GM12873 (cell line): ENCODE measurements around the gene OGDH.

ENCODE experiments used
- TF ChIP-seq, protein P1 (sequence below): IDR thresholded peaks from 2 replicates; pipeline ENCODE4 v1.5.1; 2012; ENCODE audit warnings: low read depth, mild to moderate bottlenecking, moderate library complexity, low read length, control low read depth; ENCODE audit not compliant: insufficient read depth; ENCODE audit errors: missing control alignments

The OGDH gene

DNA sequence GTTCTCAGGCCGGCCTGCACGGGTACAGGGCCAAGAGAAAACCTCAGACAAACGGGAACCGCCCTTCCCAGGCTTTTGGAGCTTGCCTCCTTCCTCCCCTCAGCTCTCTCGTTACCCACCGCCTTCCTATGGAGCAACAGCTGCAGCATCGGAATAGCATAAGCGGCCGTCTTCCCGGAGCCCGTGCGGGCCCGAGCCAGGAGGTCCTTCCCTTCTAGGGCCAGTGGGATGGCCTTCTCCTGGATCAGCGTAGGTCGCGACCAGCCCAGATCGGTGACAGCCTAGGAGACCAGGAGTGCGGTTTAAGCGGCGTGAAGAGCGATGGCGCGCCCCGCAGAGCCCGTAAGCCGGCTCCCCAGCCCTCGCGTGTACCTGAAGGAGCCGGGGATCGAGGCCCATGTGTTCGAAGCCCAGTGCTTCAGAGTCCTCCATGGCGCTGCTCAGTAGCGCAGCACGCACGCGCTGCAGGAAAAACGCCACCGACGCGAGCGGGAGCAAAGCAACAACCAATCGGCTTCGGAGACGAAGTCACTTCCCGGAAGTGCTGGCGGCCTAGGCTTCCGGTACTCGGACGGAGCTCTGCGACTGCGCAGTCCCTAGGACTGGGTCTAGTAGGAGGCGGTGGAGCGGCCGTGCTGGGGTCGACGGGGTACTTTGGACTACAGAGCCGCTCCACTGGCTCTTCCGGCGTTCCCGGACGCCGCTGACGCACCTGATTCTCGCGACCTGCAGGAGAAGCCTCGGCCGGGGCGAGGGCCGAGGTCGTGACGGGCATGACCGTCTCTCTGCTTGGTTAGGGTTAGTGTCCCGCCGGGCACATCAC is 32.8 kb upstream of the OGDH start, which contains the start of gene DDX56:
DDX56 (minus strand) TSS at position 445 of the 823 bp plus-strand sequence; CDS start at position 432, 13 bp downstream.
- TF ChIP-seq, protein P1, sequence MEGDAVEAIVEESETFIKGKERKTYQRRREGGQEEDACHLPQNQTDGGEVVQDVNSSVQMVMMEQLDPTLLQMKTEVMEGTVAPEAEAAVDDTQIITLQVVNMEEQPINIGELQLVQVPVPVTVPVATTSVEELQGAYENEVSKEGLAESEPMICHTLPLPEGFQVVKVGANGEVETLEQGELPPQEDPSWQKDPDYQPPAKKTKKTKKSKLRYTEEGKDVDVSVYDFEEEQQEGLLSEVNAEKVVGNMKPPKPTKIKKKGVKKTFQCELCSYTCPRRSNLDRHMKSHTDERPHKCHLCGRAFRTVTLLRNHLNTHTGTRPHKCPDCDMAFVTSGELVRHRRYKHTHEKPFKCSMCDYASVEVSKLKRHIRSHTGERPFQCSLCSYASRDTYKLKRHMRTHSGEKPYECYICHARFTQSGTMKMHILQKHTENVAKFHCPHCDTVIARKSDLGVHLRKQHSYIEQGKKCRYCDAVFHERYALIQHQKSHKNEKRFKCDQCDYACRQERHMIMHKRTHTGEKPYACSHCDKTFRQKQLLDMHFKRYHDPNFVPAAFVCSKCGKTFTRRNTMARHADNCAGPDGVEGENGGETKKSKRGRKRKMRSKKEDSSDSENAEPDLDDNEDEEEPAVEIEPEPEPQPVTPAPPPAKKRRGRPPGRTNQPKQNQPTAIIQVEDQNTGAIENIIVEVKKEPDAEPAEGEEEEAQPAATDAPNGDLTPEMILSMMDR, result no peak

DNA sequence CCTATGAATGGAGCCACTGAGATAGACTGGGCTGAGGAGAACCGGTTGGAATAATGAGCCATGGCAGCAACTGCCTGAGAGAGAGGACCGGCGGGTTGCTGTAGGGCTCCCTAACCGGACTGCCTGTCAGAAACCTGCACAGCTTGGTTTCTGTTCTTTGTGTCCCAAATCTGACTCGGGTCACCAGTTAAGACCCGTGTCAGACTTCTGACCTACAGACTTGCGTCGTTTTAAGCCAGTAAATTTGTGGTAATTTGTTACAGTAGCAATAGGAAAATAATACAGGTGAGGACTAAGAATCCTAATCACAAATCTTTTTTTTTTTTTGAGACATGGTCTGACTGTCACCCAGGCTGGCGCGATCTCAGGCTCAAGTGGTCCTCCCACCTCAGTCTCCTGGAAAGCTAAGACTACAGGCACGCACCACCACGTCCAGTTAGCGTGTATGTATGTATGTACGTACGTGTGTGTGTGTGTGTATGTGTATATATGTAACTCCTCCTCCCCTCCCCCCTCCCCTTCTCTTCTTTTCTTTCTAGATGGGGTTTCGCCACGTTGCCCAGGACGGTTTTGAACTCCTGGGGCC is 32.0 kb upstream of the OGDH start:
- TF ChIP-seq, protein P1, result no peak

DNA sequence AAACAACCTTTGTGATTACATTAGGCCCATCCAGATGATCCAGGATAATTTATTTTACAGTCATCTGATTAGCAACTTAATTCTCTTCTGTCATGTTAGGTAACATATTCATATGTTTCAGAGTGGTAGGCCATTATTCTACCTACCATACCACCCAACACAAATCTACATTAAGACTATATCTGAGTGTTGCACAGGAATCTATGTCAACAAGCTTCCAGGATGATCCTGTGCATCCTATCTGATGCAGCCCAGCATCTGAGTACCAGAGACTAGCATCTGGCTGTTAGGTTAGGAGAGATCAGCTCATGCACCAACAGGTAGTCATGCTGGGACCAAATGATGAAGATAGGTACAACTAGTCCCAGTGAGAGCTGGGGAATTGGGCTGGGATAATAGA is 31.4 kb upstream of the OGDH start:
- TF ChIP-seq, protein P1, result no peak

DNA sequence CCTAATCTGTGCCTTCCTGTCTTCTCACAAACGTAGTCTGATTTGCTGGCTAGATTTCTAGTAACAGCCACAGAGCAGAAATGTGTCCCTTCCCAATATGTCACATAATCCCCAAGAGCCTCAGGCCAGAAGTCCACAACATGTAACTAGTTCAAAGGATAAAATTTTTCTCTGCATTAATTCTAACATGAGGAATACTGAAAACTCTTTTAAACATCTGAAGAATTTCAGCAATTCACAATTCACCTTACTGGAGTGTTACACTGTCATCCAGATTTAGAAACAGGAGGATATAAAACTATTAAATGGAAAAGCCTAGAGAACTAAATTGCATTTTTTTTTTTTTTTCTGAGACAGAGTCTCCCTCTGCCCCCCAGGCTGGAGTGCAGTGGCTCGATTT is 30.2 kb upstream of the OGDH start:
- TF ChIP-seq, protein P1, result no peak

DNA sequence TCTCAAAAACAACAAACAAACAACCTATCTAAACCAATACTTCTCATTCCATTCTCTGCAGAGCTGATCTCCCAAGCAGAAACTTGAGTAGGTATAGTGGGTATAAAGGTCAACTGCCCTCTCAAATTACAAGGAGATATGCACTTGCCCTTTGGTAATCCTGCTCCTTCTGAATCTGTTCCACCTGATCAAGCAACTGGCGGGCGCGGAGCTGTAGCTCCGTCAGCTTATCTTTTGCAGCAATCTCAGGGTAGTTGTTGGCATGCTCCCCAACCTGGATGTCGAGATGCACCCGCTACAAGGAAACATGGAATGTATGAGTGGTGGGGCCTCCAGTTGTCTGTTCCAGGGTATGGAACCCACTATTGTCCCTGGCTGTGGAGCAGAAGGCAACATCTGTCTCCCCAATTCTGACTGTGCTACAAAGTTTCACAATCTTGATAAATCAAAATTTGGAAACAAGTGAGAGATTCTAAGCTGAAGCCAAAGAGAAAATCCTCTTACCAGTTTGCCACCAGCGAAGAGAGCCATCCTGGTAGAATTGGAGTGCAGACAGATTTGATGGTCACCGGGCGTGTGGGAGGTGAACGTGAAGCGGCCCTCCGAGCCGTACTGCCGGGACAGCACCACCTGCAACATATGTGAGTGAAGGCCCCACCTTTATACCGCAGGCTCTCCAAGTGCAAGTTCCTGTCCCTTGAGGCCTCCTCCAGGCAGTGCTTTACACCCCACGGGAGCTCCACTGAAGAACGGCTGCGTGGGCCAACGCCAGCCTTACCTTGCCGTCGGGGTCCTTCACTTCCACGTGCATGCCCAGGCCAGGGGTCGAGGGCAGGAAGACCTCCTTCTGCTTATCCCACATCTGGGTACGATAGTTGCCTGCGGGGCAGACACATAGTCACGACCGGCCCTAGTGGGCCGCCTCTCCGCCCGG is 25.2 kb upstream of the OGDH start:
- TF ChIP-seq, protein P1, result no peak

DNA sequence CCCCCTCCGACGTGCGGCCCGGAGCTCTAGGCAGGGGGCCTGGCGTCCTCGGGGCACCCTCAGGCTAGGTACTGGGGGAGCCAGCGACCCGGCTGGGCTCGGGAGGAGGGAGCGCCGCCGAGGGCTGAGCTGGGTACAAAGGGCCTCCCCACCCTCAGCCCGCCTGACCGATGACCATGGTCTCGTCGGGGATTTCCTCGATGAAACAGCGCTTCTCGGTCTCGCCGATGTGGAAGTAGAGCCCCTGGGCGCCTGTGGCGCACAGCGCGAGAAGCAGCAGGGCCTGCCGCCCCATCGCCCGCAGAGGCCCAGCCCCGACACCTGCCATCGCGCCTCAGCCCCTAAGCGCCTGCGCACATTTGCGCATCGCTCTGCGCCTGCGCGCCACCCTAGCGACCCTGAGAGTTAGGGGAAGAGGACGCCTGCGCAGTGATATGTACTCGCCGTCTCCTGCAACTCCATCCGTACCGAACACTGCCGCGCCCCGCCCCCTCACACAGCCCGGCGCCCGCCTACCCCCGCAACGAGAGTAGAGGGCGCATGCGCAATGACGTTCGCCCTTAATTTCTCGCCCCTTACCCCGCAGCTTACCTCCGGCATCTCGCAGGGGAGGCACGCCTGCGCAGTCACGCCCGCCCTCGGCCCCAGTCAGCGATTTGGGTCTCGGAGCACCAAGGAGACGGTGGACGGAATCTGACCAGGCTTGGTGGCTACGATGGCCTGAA is 24.4 kb upstream of the OGDH start, which contains the start of gene TMED4:
TMED4 (minus strand) TSS at position 353 of the 725 bp plus-strand sequence; CDS start at position 328, 25 bp downstream.
- TF ChIP-seq, protein P1, result no peak
